OCI-LY1 (cell line): ENCODE data around the gene TTC19.

Source experiments
- CTCF ChIP-seq: fragments of 200-600 bp; sonication (generic), shearing (Covaris generic); IDR thresholded peaks from 2 replicates; pipeline ENCODE4 v1.5.1; 2017; ENCODE audit warnings: mild to moderate bottlenecking, antibody characterized with exemption, low read length, moderate library complexity, mixed read lengths
- EZH2 ChIP-seq: fragments of 200-600 bp; sonication (generic), shearing (Covaris generic); IDR thresholded peaks from 2 replicates; pipeline ENCODE4 v1.8.0; 2017; ENCODE audit warnings: borderline replicate concordance, mixed run types, mild to moderate bottlenecking, antibody characterized with exemption, low read length, moderate library complexity, mixed read lengths

- no peak for TF ChIP-seq CTCF
- no peak for TF ChIP-seq EZH2
Observed at GRCh38 chr17:15952048-15952532, 47.5 kb upstream of the TTC19 start.
